ENCODE measurements around the gene HID1.

GRCh38 chr17:74950207-74950606 lies 22.4 kb downstream of the HID1 start:
- no peak for TF ChIP-seq EZH2 (IDR thresholded peaks at IDR 0.05; ENCODE audit: insufficient read depth, low read length)
- TF ChIP-seq, protein P1, sequence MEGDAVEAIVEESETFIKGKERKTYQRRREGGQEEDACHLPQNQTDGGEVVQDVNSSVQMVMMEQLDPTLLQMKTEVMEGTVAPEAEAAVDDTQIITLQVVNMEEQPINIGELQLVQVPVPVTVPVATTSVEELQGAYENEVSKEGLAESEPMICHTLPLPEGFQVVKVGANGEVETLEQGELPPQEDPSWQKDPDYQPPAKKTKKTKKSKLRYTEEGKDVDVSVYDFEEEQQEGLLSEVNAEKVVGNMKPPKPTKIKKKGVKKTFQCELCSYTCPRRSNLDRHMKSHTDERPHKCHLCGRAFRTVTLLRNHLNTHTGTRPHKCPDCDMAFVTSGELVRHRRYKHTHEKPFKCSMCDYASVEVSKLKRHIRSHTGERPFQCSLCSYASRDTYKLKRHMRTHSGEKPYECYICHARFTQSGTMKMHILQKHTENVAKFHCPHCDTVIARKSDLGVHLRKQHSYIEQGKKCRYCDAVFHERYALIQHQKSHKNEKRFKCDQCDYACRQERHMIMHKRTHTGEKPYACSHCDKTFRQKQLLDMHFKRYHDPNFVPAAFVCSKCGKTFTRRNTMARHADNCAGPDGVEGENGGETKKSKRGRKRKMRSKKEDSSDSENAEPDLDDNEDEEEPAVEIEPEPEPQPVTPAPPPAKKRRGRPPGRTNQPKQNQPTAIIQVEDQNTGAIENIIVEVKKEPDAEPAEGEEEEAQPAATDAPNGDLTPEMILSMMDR (IDR thresholded peaks at IDR 0.05; ENCODE audit: insufficient read depth, low read depth, low read length), result no peak
